ENCODE data around the gene BACH2. TPM values are rescaled to one million over a fixed set of nuclear protein-coding genes. Genes with fewer than 3 reads are reported as not detected.

BACH2 gene
- total RNA-seq, 1 experiment from 2014 or later, result 3.3 TPM

- no peak for TF ChIP-seq ZBTB33 (IDR thresholded peaks at IDR 0.05; ENCODE audit: extremely low read depth, insufficient replicate concordance, low read length)
Measured at GRCh38 chr6:90294008-90294511, 2.6 kb downstream of the BACH2 start (continued).

GRCh38 chr6:90293319-90293953, 3.2 kb downstream of the BACH2 start:
- H3K4me3 ChIP-seq (replicated peaks in 1 of 2; ENCODE audit: low read depth in 1 of 2, low read length in 2 of 2), result no peak overlapping the region
- no peaks in the 10 kb centered on the region for H3K79me2 ChIP-seq (ENCODE audit: insufficient read depth, low read length)
- DNase-seq (ENCODE audit: low read depth, low spot score), result no peak
- no peak for ATAC-seq
- no peaks in the 10 kb centered on the region for H3K27me3 ChIP-seq (ENCODE audit: insufficient read depth, low read length)
- no peaks in the 10 kb centered on the region for H3K9me3 ChIP-seq (ENCODE audit: control insufficient read depth in 1 of 2, insufficient read depth in 1 of 2, low read depth in 1 of 2, low read length in 2 of 2)
- H4K20me1 ChIP-seq (ENCODE audit: insufficient read depth), result no peaks in the 10 kb centered on the region
- no peaks in the 10 kb centered on the region for H3K9me2 ChIP-seq (ENCODE audit: insufficient read depth)
- intact Hi-C loops (cut with micrococcal nuclease), result no loop called here
- H3K4me1 ChIP-seq (ENCODE audit: control insufficient read depth in 1 of 2, insufficient read depth in 2 of 2, low read length in 2 of 2), result peaks cover 0 to 13% of the 10 kb centered on the region in 2 experiments; a peak in 2 of 4 replicates
- CTCF ChIA-PET, result interaction anchor here (1.0 kb wide), 1 partner anchor 186 kb away, joined by 3 read pairs; no protein-coding TSS in a partner anchor
- H3K4me2 ChIP-seq (ENCODE audit: low read length), result no peak overlapping the region
- no peaks in the 10 kb centered on the region for H3K36me3 ChIP-seq (ENCODE audit: control insufficient read depth in 1 of 2, insufficient read depth in 2 of 2, low read length in 2 of 2)
- BruUV-seq (replicated peaks), result TSS peak; percentile 32
- no peak overlapping the region for H3K9ac ChIP-seq (ENCODE audit: low read length)
- POLR2A ChIA-PET, result no interaction called here
- H2AFZ ChIP-seq (ENCODE audit: low read depth, low read length, poor library complexity, severe bottlenecking), result no peak overlapping the region
- RAD21 ChIA-PET (ENCODE audit: low non-redundant PET in 1 of 2, low total read pairs in 2 of 2, uncharacterized antibody in 2 of 2, unreplicated experiment in 2 of 2), result no interaction called here
- no peak overlapping the region for H3K27ac ChIP-seq (ENCODE audit: low read depth, low read length)
- TF ChIP-seq POLR2AphosphoS5 (IDR thresholded peaks at IDR 0.05; ENCODE audit: low read depth, low read length), result no peak
- no peak for TF ChIP-seq REST (IDR thresholded peaks at IDR 0.05; ENCODE audit: low read depth)
- TF ChIP-seq ATF3 (IDR thresholded peaks at IDR 0.05), result no peak
- TF ChIP-seq MAX (IDR thresholded peaks at IDR 0.05), result no peak
- TF ChIP-seq EZH2phosphoT487 (IDR thresholded peaks at IDR 0.05; ENCODE audit: borderline replicate concordance), result no peak
- no peak for TF ChIP-seq FOSL1 (IDR thresholded peaks at IDR 0.05; ENCODE audit: low read depth)
- TF ChIP-seq SP1 (IDR thresholded peaks at IDR 0.05; ENCODE audit: low read depth), result no peak
- TF ChIP-seq POLR2A (IDR thresholded peaks at IDR 0.05; ENCODE audit: borderline replicate concordance, extremely low read depth, insufficient read depth, insufficient read length), result no peak
- no peak for TF ChIP-seq EGR1 (IDR thresholded peaks at IDR 0.05; ENCODE audit: low read depth)
- TF ChIP-seq EZH2 (IDR thresholded peaks at IDR 0.05), result no peak
- no peak for TF ChIP-seq ZBTB33 (IDR thresholded peaks at IDR 0.05; ENCODE audit: extremely low read depth, insufficient replicate concordance, low read length)
- TF ChIP-seq RAD21 (IDR thresholded peaks at IDR 0.05; ENCODE audit: low read depth), result no peak
- no peak for TF ChIP-seq CEBPB (IDR thresholded peaks at IDR 0.05; ENCODE audit: low read depth)
- no peak for TF ChIP-seq SIN3A (IDR thresholded peaks at IDR 0.05; ENCODE audit: low read depth)
- TF ChIP-seq TCF7L2 (IDR thresholded peaks at IDR 0.05; ENCODE audit: borderline replicate concordance, extremely low read depth, insufficient read depth, insufficient read length), result no peak
- TF ChIP-seq ZFX (IDR thresholded peaks at IDR 0.05), result no peak
- no peak for TF ChIP-seq YY1 (IDR thresholded peaks at IDR 0.05; ENCODE audit: extremely low read depth, insufficient replicate concordance, low read depth, low read length)

All from HCT116 (cell line).